Effector memory CD4-positive, alpha-beta T cell (primary cell): Measurements from ENCODE around the gene RNPC3.

Experiments used
- DNase-seq, 3 donors: peaks; one replicate each; pipeline ENCODE4 v3.0.0-alpha.2; 2020
- H3K27ac ChIP-seq: 2 replicates; pipeline ENCODE4 v1.7.0; 2013; ENCODE audit warnings: mild to moderate bottlenecking, low read length, moderate library complexity; ENCODE audit not compliant: insufficient read depth, poor library complexity, severe bottlenecking
- H3K27me3 ChIP-seq: replicated peaks from 2 replicates; pipeline ENCODE4 v1.7.0; 2013; ENCODE audit warnings: mild to moderate bottlenecking, low read length; ENCODE audit not compliant: insufficient read depth, control insufficient read depth, poor library complexity, severe bottlenecking
- H3K36me3 ChIP-seq: 2 replicates; pipeline ENCODE4 v1.7.0; 2013; ENCODE audit warnings: mild to moderate bottlenecking, low read length, moderate library complexity; ENCODE audit not compliant: control insufficient read depth, insufficient read depth
- H3K4me1 ChIP-seq: 2 replicates; pipeline ENCODE4 v1.7.0; 2013; ENCODE audit warnings: low read length, mild to moderate bottlenecking; ENCODE audit not compliant: control insufficient read depth, insufficient read depth, poor library complexity, severe bottlenecking
- H3K4me3 ChIP-seq: 2 replicates; pipeline ENCODE4 v1.7.0; 2013; ENCODE audit warnings: low read length, low read depth, mild to moderate bottlenecking; ENCODE audit not compliant: insufficient read depth, poor library complexity, severe bottlenecking
- H3K9me3 ChIP-seq: 2 replicates; pipeline ENCODE4 v1.7.0; 2013; ENCODE audit warnings: mild to moderate bottlenecking, low read length, moderate library complexity; ENCODE audit not compliant: control insufficient read depth

Gene RNPC3

DNA sequence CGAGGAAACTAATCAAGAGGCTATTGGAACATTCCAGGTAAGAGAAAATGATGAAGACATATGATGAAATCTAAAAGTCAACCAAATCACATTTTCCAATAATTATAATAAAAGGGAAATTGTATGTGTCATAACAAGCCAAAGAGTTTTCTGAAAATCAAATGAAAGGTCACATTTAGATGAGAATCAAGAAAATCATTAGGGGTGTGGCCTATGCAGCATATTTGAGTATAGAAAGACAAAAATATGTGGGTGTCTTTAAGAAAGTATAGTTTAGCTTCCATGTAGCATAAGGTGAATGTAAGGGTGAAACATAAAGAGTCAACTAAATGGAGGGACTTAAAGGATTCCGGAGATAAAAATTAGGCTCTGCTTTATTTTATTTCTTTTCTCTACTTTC lies 9.2 kb upstream of the RNPC3 start:
- no peaks in the 10 kb centered on the region for H3K27me3 ChIP-seq
- H3K9me3 ChIP-seq: no peaks in the 10 kb centered on the region
- H3K36me3 ChIP-seq: no peaks in the 10 kb centered on the region
- no peaks in the 10 kb centered on the region for H3K4me1 ChIP-seq
- no peak for DNase-seq
- H3K27ac ChIP-seq: no peak overlapping the region
- H3K4me3 ChIP-seq: no peak overlapping the region

DNA sequence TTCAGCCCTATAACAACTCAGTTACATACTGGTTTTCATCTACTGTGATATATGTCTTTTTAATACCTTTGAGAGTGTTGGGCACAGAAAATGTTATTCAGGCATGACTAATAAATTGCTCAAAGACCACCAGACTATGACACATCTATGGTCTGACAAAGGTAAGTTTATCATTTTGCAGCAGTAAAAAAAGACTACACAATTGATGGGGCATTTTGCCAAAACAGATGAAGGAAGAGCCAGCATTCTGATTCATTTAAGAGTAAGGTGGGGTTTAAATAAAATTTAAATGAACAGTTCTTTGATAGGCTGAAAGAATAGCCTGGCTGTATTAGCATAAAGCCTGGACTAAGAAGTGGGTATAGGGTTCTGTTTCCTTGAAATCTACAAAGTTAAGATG lies 8.8 kb upstream of the RNPC3 start:
- H3K27ac ChIP-seq: no peak overlapping the region
- H3K27me3 ChIP-seq: no peaks in the 10 kb centered on the region
- H3K36me3 ChIP-seq: no peaks in the 10 kb centered on the region
- H3K4me3 ChIP-seq: no peak overlapping the region
- DNase-seq: no peak
- H3K4me1 ChIP-seq: no peaks in the 10 kb centered on the region
- no peaks in the 10 kb centered on the region for H3K9me3 ChIP-seq

DNA sequence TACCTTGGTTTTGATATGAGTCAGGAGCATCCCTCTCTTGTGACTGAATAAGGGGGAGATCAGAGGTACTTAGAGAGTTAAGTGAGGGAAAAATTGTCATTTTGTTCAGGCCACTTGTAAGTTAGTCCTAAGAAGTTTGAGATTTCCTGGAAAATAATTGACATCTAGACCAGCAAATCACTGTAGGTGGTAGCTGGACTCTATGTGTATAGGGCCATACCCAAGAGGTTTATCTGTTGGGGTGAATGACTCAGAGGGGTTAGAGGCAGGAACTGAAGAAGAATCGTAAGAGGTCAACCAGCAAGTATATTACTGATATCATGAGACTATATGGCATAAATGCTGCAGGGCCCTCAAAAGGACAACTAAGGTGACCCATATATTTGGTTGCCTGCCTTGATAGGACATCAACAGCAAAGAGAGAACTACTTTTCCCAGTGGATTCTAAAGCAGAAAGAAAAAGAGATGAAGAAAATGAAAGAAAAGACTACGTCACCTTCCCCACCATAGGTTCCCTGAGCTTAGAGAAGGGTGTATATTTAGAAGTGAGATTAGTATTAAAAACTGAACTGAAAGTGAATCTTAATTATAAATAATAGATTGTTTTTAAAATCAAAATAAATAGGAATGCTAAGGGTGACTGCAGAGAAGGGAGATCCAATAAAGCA lies 8.0 kb upstream of the RNPC3 start:
- H3K36me3 ChIP-seq: no peaks in the 10 kb centered on the region
- H3K27me3 ChIP-seq: no peaks in the 10 kb centered on the region
- no peaks in the 10 kb centered on the region for H3K4me1 ChIP-seq
- H3K27ac ChIP-seq: no peak overlapping the region
- H3K4me3 ChIP-seq: no peak overlapping the region
- H3K9me3 ChIP-seq: no peaks in the 10 kb centered on the region
- DNase-seq: no peak

DNA sequence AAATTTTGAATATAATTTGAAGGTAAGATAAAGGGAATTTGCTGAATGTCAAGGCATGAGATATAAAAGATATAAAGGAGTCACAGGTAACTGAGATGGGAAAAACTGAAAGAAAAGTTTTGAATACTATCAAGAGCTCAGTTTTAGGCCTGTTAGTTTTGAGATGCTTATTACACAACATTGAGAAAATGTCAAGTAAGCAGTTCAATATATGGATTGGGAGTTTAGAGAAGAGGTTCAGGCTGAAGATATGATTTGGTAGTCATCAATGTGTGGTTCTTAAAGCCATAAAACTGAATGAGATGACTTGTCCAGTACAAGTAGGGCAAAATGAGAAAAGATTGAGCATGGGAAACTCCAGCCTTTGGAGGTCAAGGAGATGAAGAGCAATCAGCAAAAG lies 4.7 kb upstream of the RNPC3 start:
- Histone ChIP-seq H3K27me3 (no peaks in the 10 kb centered on the region), H3K4me1 (peaks cover 5% of the 10 kb centered on the region), H3K27ac (no peak overlapping the region), H3K36me3 (no peaks in the 10 kb centered on the region), H3K9me3 (no peaks in the 10 kb centered on the region), H3K4me3 (no peak overlapping the region)
- DNase-seq: no peak

DNA sequence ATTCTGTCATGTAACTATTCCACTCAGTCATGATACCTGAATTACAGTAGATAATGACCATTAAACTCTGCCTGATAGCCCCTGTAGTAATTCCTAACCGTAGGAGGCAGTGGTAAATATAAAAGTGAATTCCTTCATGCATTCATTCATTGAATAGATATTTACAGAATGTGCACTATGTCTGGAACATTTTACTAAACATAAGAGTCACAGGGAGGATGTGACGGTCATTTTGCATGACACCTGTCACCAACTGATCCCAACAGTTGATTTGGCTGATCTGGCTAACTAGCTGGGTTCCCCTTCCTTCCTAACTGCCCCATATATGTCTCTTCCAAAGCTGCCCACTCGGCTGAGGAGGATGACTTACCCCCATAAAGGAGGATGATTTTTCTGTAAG lies 2.2 kb upstream of the RNPC3 start:
- no peak for DNase-seq
- Histone ChIP-seq H3K4me3 (no peak overlapping the region), H3K36me3 (no peaks in the 10 kb centered on the region), H3K9me3 (no peaks in the 10 kb centered on the region), H3K27me3 (no peaks in the 10 kb centered on the region), H3K4me1 (peaks cover 10% of the 10 kb centered on the region), H3K27ac (no peak overlapping the region)

DNA sequence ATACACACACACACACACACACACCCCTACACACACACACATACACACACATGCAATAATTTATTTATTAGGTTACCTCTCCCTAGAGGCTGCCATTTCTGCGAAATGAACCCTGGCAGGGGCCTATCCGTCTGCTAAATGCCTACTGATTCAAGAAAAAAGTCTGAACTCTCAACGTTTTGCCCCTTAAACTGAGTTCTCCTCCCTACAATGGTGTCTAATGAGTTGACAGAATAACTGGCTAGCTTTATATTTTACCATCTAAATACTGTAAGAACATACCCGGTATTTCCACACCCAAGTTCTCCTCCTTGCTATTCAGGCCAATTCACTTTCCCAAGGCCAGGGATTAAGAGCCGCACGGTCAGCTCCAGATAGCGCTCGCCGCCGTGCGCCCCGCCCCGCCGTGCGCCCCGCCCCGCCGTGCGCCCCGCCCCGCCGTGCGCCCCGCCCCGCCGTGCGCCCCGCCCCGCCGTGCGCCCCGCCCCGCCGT lies 339 bp upstream of the RNPC3 start:
- DNase-seq: peak in 1 of 3 donors; percentile 1
- H3K27me3 ChIP-seq: no peaks in the 10 kb centered on the region
- H3K9me3 ChIP-seq: no peaks in the 10 kb centered on the region
- peaks cover 14% of the 10 kb centered on the region for H3K4me1 ChIP-seq
- no peaks in the 10 kb centered on the region for H3K36me3 ChIP-seq
- no peak overlapping the region for H3K27ac ChIP-seq
- peak overlapping the region; percentile 53 for H3K4me3 ChIP-seq

DNA sequence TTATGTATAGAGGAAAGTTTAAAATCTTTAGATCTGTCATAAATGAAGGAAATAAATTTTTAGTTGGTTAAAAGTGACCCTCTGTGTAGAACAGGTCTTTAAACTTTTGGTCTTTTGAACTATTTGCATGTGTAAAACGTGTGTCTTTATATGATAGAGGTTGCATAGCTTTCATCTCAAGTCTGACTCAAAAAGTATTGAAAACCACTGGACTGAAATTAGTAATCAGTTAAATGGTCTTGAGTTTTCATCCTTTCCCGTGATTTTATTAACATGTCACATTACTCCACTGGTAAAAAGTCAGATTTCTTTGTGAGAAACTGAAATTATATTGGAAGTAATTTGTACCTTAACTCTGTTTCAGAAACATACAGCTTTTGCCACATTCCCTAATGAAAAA lies 1.8 kb downstream of the RNPC3 start:
- no peaks in the 10 kb centered on the region for H3K36me3 ChIP-seq
- H3K27ac ChIP-seq: no peak overlapping the region
- H3K27me3 ChIP-seq: no peaks in the 10 kb centered on the region
- H3K4me3 ChIP-seq: no peak overlapping the region
- no peak for DNase-seq
- H3K9me3 ChIP-seq: no peaks in the 10 kb centered on the region
- peaks cover 14% of the 10 kb centered on the region for H3K4me1 ChIP-seq

DNA sequence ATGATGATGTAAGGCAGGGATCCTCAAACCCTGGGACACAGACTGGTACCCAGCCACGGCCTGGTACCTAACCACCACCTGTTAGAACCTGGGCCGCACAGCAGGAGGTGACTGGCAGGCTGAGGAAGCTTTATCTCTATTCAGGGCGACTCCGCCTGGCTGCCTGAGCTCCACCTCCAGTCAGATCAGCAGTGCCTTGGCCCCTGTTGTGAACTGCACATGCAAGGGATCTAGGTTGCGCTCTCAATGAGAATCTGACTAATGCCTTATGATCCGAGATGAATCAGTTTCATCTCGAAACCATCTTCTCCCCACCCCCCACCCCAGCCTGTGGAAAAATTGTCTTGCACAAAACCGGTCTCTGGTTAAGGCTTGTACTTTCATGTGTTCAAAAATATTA lies 4.2 kb downstream of the RNPC3 start:
- Histone ChIP-seq H3K4me1 (peaks cover 14% of the 10 kb centered on the region), H3K4me3 (no peak overlapping the region), H3K36me3 (peaks cover under 1% of the 10 kb centered on the region), H3K27ac (no peak overlapping the region), H3K9me3 (no peaks in the 10 kb centered on the region), H3K27me3 (no peaks in the 10 kb centered on the region)
- peak in 1 of 3 donors; percentile 2 for DNase-seq

DNA sequence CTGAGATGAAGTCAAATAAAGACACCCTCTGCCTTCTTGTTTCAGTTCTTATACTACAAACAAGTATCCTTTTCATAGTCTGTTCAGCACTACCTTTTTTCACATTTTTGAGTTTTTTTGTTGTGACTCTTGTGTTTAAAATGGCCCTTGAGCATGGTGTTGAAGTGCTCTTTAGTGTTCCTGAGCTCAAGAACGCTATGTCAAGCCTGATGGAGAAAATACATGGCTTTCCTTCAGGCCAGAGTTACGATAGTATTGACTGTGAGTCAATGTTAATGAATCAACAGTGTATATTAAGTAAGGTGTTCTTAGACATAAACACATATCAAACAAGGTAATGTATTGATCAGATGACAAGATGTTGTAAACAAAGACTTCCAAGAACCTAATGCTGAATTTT lies 12.7 kb downstream of the RNPC3 start:
- no peak for DNase-seq
- peaks cover 61% of the 10 kb centered on the region for H3K36me3 ChIP-seq
- H3K4me1 ChIP-seq: no peaks in the 10 kb centered on the region
- no peak overlapping the region for H3K4me3 ChIP-seq
- H3K9me3 ChIP-seq: no peaks in the 10 kb centered on the region
- no peaks in the 10 kb centered on the region for H3K27me3 ChIP-seq
- no peak overlapping the region for H3K27ac ChIP-seq

DNA sequence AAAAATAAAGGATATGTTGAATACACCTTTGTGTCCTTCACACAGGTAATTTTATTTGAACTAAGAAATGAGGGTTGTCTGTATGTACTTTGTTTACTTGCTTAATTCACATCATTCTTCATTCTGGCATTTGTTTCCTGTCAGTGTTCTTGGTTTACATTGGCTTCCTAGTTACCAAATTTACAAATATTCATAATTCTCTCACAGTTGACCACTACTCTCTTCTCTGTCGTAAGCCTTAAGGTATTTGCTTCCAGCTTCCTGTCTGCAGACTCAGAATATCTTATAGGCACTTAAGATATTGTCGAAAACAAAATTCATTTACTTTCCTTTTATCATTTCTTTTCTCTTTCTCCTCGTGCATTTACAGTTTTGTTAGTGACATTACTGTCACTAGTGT lies 15.9 kb downstream of the RNPC3 start:
- no peaks in the 10 kb centered on the region for H3K27me3 ChIP-seq
- H3K4me3 ChIP-seq: no peak overlapping the region
- H3K4me1 ChIP-seq: no peaks in the 10 kb centered on the region
- no peak for DNase-seq
- H3K27ac ChIP-seq: no peak overlapping the region
- no peaks in the 10 kb centered on the region for H3K9me3 ChIP-seq
- H3K36me3 ChIP-seq: peaks cover 77% of the 10 kb centered on the region
